Fibroblast of skin of right biceps (primary cell): ENCODE measurements around the gene OR6F1.
"Not testable (repeated sequence)": the region's sequence is repeated elsewhere in the genome, so short reads cannot be mapped to it uniquely, and the experiment has no call there.

Experiments
- DNase-seq: peaks from one replicate; pipeline ENCODE4 v3.0.0-alpha.2; 2013

Gene OR6F1

DNA sequence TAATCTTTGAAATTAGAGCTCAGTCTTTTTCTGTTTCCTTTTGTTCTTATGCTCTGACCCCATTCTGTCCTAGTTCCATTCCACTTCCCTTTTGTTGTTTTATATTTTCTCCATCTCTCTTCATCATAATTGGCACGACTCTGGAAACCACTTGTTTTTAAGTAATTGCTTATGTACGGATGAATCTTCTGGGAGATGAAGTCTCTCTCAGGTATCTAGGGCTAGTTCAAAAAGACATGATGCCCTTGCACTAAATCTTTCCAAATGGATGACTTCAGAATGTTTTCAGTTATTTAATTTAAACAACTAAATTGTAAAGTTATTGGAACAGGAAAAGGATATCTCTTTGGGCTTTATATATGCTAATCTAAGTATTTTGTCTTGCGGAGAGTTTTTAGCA lies at the start of gene OR6F1:
TSS of gene OR6F1 (minus strand) at position 101 of the 400 bp plus-strand sequence. CDS start 3,891 bp downstream, outside the sequence.
- DNase-seq = no peak

DNA sequence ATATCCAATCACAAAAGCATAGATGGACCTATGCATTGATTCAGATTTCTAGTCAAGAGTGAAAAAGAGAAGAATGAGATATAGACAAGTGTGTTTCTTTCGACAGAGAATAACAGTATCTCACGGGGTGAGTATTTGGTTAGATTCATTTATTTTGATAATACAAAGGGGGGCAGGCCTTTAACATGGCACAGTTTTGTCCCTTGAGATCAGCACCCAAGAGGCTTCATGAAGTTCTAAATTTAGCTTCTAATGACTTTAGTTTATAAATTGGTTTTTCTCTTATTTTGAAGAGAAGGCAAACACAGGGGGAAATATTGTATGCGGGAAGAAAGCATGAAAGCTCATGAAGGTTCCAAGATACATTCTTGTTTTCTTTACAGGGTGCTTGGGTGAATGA lies 44.0 kb upstream of the OR6F1 start, which contains the start of gene OR1C1:
TSS of gene OR1C1 (minus strand) at position 101 of the 400 bp plus-strand sequence. CDS start 2,150 bp downstream, outside the sequence.
- DNase-seq = no peak

DNA sequence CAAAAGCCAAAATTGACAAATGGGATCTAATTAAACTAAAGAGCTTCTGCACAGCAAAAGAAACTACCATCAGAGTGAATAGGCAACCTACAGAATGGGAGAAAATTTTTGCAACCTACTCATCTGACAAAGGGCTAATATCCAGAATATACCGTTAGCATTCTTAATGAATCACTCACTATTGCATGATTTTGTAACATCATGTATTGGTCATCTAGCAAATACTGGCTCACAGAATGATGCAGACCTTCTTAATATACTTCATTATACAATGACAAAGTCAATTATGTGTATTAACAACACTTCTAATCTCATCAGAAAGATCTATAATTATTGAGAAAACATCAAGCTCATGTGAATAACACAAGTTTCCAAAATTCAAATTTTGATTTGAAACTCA lies 37.9 kb upstream of the OR6F1 start:
- not testable (repeated sequence) for DNase-seq

DNA sequence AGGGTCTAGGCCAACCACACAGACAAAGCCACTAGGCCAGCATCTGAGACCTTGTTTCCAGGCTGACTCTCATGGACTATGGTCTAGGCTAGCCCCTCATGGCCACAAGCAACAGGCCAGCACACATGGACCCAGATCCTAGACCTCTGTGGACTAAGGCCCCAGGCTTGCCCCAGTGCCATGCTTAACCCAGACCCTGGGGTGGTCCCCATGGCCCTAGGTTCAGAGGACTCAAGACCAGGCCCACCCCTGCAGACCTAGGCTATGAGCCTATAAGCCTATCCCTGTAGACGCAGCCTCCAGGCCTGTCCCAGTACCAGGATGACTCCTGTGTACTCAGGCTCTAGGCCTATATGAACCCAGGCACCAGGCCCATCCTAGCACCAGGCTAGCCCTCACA lies 33.4 kb upstream of the OR6F1 start:
- no peak for DNase-seq

DNA sequence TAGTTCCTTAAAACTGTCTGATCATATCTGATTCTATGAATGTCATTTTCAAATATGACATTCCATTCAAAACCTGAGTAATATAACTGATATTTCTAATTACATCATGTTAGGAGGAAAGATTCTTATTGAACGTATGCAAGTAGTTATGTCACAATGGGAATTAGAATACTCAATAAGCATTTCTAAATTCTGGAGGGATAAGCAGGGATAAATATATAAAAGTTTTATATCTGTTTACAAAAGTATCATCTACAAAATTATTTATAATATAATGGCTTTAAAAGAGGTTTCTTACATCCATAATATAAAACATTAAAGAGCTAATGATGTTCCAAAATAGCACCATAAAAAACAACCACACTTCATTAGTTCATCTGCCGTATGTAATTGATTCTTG lies 31.6 kb upstream of the OR6F1 start, which contains the start of gene OR14A2:
TSS of gene OR14A2 (minus strand) at position 101 of the 400 bp plus-strand sequence.
- DNase-seq = no peak

DNA sequence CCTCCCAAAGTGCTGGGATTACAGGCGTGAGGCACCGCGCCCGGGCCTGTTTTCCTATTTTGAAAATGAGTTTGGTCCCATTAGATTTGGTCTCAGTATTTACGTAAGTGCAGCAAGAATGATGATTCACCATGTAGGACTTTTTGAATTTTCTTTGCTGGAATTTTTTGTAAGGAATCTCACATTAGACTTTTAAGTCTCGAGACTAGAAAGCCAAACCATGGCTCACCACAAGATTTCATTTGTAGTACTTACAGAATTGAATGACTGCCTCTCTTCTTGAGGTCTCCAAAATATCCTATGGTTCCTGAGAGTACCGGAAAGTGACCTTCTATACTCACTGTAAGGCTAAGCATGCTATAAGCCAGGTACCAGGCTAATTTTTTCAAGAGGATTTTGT lies 31.2 kb upstream of the OR6F1 start:
- peak; percentile 5 for DNase-seq

DNA sequence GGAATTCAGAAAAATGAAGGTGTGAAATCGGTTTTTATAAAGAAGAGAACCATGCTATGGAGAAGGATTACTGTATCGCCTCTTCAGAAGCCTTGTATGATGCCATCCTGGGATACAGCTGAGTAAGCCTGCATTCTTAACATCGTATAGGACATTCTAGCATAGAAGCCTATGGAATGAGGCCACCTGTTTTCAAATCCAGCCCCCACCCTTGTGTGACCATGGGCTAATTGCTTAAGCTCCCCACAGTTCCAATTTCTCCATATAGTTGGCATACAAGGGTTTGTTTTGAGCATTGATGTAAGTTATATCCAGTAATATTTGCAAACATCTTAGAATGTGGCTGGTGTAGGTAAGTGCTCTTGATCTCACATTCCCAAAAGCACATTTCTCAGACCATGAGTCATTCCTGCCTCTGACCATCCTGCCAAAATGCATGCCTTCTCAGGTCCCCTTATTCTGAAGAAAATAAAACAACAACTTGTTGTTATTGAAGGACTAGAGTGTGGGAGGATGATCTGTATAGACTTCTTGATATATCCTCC lies 30.0 kb upstream of the OR6F1 start:
- DNase-seq = no peak

DNA sequence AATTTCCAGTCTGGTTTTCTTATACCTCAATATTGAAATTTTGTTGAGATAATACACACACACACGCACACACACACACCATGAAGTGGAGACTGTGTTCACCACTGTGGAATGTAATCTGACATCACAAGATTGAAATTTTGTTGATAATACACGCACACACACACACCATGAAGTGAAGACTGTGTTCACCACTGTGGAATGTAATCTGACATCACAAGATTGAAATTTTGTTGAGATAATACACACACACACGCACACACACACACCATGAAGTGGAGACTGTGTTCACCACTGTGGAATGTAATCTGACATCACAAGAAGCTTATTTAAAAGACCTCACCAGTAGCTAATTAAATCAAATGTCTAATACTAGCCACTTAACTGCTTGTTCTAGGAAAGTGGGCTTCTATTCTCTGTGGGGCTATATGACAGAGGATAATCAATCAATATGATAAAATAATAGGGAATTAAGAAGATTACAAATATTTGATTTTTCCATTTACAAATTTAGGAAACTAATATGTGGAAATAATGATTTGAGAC lies 25.8 kb upstream of the OR6F1 start:
- DNase-seq = peak; percentile 9

DNA sequence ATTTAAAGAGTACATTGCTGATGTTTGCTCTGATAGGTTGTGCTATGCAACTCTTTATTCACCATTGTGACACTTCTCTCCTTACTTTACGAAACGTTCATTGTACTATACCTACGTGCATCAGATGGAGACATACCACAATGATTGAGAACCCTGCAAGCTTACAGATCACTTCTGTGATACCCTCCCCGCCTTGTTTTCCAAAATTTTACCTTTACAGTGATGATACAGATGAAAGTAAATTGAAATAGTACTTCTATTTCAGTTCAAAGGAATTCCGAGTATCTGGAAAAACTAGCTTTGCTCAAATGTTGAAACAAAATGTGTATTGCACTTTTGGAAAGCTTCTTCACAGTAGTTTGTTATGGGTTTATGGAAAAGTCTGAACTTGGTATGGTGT lies 25.3 kb upstream of the OR6F1 start:
- no peak for DNase-seq

DNA sequence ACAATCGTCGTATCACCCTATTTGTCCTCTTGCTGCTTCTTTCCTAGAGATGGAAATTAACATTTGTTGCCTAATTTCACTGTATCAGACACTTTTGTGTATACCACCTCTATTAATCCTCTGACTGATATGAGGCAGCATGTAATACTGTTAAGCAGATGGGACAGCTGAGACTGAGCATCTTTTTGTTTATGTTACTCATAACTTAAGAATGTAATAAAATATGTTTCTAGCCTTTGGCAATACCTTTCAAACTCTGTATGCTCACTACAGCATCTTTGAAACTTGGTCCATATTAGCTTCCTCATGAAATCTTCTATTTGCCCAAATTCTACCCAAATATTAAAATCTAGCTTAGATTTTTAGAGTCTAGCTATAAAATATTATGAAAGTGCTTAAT lies 24.3 kb upstream of the OR6F1 start:
- no peak for DNase-seq

DNA sequence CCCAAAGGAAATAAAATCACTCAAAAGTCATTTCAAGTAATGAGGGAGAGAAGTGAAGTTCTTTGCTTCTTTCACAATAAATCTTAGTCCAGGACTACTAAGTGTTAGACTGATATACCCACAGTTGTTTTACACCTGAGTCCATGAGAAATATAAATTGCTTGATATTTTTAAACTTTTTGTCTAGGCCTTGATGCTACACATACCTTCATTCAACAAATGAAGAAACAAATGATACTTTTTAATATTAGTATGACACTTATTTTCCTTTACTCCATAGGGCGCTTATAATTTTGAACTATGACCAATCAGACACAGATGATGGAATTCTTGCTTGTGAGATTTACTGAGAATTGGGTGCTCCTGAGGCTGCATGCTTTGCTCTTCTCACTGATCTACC lies 21.9 kb upstream of the OR6F1 start, which contains the start of gene OR14K1:
TSS of gene OR14K1 (plus strand) at position 301 of the 400 bp plus-strand sequence. CDS start at position 301, 0 bp downstream.
- DNase-seq = no peak

DNA sequence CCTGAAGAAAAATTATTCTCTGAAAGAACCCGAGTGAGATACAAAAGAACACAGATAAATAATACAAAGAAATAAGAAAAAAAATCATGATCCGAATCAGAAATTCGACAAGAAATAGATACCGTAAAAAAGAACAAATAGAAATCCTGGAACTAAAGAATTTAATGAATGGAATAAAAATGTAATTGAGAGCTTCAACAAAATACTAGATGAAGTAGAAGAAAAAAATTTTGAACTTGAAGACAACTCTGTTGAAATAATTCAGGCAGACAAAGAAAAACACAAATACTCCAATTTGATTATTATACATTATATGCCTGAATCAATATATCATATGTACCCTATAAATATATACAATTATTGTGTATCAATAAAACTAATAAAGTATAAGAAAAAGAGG lies 4.8 kb upstream of the OR6F1 start:
- DNase-seq = no peak

DNA sequence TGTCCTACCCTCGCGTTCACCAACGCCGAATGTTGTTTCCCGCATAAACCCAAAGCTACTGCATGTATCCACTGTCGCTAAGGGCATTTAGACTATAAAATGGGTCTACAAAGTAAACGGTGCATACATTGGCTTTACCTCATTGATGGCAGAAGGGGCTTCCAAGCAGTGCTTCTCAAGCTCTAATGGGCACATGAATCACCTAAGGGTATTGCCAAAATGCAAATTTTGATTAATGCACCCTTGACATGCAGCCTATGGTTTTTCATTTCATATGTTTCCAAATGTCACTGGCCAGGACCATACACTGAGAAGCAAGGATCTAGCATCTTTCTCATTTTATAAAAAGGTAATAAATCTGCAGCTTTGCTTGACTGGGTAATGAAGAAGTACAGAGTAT lies 2.7 kb downstream of the OR6F1 start:
- no peak for DNase-seq

DNA sequence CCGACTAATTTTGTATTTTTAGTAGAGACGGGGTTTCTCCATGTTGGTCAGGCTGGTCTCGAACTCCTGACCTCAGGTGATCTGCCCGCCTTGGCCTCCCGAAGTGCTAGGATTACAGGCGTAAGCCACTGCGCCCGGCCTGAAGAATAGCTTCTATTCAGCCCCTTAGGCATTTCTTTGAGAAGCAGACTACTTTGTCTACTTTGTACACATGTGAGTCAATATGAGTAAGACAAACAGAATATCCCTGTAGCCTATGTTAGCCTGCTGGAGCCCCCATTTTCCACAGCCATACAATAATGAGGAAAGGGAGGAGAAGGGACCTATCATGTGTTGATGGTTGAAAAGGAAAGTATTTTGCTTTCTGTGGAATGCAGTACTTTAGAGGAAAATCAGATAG lies 5.8 kb downstream of the OR6F1 start:
- not testable (repeated sequence) for DNase-seq

DNA sequence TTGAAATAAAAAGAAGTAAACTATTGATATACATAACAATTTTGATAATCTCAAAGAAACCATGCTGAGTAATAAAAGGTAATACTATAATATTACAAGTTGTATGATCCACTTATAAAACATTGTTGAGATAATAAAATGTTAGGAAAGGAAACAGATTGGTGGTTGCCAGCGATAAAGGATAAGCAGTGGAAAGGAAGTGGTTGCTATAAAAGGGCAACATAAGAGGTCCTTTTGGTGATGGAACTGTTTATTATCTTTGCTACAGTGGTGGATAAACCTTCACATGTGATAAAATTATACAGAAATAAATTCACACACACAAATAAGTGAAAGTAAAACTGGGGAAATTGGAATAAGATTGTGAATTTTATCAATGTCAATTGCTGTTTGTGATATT lies 15.1 kb downstream of the OR6F1 start:
- no peak for DNase-seq

DNA sequence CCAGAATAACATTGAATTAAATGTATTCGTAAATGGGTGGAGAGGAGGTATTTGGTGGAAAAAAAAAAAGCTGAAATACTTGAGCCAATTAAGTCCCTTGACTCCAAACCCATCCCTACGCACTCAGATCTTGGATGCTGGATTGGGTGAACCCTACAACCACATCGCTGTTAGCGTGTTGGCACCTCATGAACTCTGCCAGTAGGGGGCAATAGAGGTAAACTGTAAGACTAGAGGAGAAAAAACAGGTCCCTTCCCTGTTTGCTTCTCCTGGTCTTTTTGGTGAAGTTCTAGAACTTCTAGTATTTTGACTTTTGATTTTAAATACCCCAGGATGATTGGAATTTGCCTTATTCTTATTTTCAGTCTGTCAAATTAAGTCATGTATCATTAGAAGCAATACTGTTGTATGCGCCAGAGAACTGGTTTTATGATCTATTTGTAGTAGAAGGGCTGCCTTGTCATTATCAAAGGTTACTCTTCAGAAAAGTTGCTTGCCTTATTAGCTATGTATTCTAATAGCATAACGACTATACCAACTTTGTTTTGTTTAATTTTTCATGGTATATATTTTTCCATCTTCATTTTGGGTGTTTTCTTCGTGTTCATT lies 35.1 kb downstream of the OR6F1 start:
- peak; percentile 7 for DNase-seq

DNA sequence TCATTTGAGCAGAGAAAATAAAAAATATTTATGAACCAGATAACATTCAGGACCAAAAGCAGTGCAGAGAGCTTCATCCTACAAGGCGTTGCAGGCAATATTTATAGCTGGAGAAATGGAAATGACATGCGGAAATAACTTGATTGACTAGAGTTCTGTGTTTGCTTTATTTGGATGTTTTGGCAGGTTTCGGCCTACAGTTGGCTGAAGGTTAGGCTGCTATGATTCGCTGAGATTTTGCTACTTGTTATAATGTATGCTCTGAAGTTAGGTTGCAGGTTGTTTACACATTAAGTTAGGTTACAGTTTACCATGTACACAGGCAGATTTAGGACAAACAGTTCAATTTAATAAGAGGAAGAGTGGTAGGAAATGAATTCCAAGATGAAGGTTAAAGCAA lies 36.3 kb downstream of the OR6F1 start:
- DNase-seq = no peak

DNA sequence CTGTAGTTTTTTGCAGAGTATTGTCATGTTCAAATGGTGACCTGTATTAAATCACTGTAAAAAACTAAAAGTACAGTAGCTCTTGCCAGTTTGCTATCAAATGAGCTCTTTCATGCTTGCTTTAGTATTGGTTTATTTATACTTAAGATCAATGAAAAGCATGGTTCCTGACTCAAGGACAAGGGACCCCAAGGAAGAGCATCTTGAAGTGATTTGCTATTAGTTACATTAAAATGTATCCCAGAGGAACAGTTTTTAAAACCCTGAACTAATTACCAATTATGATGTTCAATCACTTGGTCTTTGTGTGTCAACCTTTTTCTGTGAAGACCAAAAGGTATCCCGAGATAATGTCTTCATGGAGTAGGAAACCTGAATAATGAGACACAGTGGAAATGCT lies 36.8 kb downstream of the OR6F1 start, which contains the start of gene OR13G1:
TSS of gene OR13G1 (minus strand) at position 101 of the 400 bp plus-strand sequence. CDS start 6,698 bp downstream, outside the sequence.
- DNase-seq = no peak

DNA sequence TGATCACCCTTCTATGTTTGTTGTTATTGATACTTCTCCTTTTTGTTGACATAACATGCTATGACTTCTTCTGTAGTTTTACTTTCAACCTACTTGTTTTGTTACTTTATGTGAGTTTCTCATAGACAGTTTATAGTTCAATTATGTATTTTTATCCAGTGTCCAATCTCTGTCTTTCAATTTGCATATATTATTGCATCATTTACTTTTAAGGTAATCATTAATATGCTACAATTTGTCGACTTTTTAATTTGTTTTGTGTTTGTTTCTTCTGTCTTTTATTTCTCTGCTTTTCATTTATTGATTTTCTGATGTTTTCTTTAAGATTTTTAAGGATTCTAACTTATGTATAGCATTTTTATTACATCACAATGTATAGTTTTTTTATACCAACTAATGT lies 47.2 kb downstream of the OR6F1 start:
- no peak for DNase-seq
